IMR-90 (cell line): Measurements from ENCODE around the gene RNF144B. TPM values are rescaled to one million over a fixed set of nuclear protein-coding genes. Genes with fewer than 3 reads are reported as not detected.

Experiments
- ATAC-seq: fragments of 200-7000 bp; cut with Tn5 transposase; 2 replicates; pipeline ENCODE4 v1.9.1; 2020; ENCODE audit warnings: low read depth, mild to moderate bottlenecking, moderate library complexity
- BruUV-seq: library from RNA; stranded (reverse); fragments of 400-500 nt; replicated peaks from 2 replicates; lab custom pipeline; 2021; lab: Mats Ljungman, UMichigan
- CTCF ChIA-PET: fragments of 300-600 bp; formaldehyde crosslinking; extraction: SDS; loops from one replicate; lab custom pipeline; 2021; ENCODE audit warnings: antibody characterized with exemption; lab: Yijun Ruan, JAX
- POLR2A ChIA-PET: fragments of 300-600 bp; sonication (Branson Sonifier 250); formaldehyde crosslinking; loops from one replicate; lab custom pipeline; 2022; ENCODE audit warnings: antibody characterized with exemption; ENCODE audit not compliant: unreplicated experiment; lab: Charles Lee
- DNase-seq: peaks from one replicate; pipeline ENCODE4 v3.0.0; 2013
- H2AFZ ChIP-seq: replicated peaks from 2 replicates; pipeline ENCODE3; 2013; ENCODE audit warnings: low read length, mild to moderate bottlenecking; ENCODE audit not compliant: poor library complexity
- H2AK5ac ChIP-seq: 2 replicates; pipeline ENCODE4 v1.6.1; 2013; ENCODE audit warnings: low read depth, low read length, inconsistent platforms
- H2AK9ac ChIP-seq: replicated peaks from 2 replicates; pipeline ENCODE3; 2013; ENCODE audit warnings: mild to moderate bottlenecking, low read depth, low read length, moderate library complexity; ENCODE audit not compliant: poor library complexity
- H2BK120ac ChIP-seq: 2 replicates; pipeline ENCODE4 v1.6.1; 2013; ENCODE audit warnings: low read depth, low read length, inconsistent platforms
- H2BK15ac ChIP-seq: 3 replicates; pipeline ENCODE4 v1.6.1; 2013; ENCODE audit warnings: low read depth, low read length, inconsistent platforms
- H2BK20ac ChIP-seq: 2 replicates; pipeline ENCODE4 v1.6.1; 2013; ENCODE audit warnings: low read depth, mild to moderate bottlenecking, inconsistent platforms, low read length, moderate library complexity
- H2BK5ac ChIP-seq: 2 replicates; pipeline ENCODE4 v1.6.1; 2013; ENCODE audit warnings: mild to moderate bottlenecking, low read depth, low read length, inconsistent platforms; ENCODE audit not compliant: poor library complexity, severe bottlenecking
- H3K14ac ChIP-seq: replicated peaks from 2 replicates; pipeline ENCODE4 v1.6.1; 2013; ENCODE audit warnings: low read depth, low read length, inconsistent platforms
- H3K18ac ChIP-seq: 2 replicates; pipeline ENCODE4 v1.6.1; 2013; ENCODE audit warnings: low read depth, low read length, control low read depth
- H3K23ac ChIP-seq: 2 replicates; pipeline ENCODE4 v1.6.1; 2013; ENCODE audit warnings: low read depth, low read length, inconsistent platforms
- H3K27ac ChIP-seq: 2 replicates; pipeline ENCODE4 v1.5.1; 2013; ENCODE audit warnings: mild to moderate bottlenecking, control low read depth, low read length; ENCODE audit not compliant: insufficient read depth
- H3K27me3 ChIP-seq: 2 replicates; pipeline ENCODE4 v1.6.1; 2013; ENCODE audit warnings: low read length; ENCODE audit not compliant: control insufficient read depth, insufficient read depth
- H3K36me3 ChIP-seq: 2 replicates; pipeline ENCODE4 v1.6.1; 2013; ENCODE audit warnings: low read length, mixed read lengths; ENCODE audit not compliant: control insufficient read depth, insufficient read depth
- H3K4ac ChIP-seq: 2 replicates; pipeline ENCODE4 v1.6.1; 2013; ENCODE audit warnings: low read depth, low read length, inconsistent platforms
- H3K4me1 ChIP-seq: 2 replicates; pipeline ENCODE4 v1.6.1; 2013; ENCODE audit warnings: low read length, mixed read lengths; ENCODE audit not compliant: control insufficient read depth, insufficient read depth
- H3K4me2 ChIP-seq: 2 replicates; pipeline ENCODE4 v1.6.1; 2013; ENCODE audit warnings: low read depth, mild to moderate bottlenecking, control low read depth, low read length, moderate library complexity
- H3K4me3 ChIP-seq: 2 replicates; pipeline ENCODE4 v1.5.1; 2013; ENCODE audit warnings: low read depth, mild to moderate bottlenecking, control low read depth, low read length, moderate library complexity; ENCODE audit not compliant: insufficient read depth
- H3K56ac ChIP-seq: 2 replicates; pipeline ENCODE4 v1.6.1; 2013; ENCODE audit warnings: low read length, inconsistent platforms; ENCODE audit not compliant: insufficient read depth; ENCODE audit errors: extremely low read depth
- H3K79me1 ChIP-seq, 2 experiments: 2 replicates each; pipeline ENCODE4 v1.6.1; 2013; ENCODE audit warnings: low read length in 2 of 2, inconsistent platforms in 1 of 2, low read depth in 1 of 2
- H3K9ac ChIP-seq: 2 replicates; pipeline ENCODE4 v1.6.1; 2013; ENCODE audit warnings: low read depth, low read length, control low read depth
- H3K9me1 ChIP-seq: 2 replicates; pipeline ENCODE4 v1.6.1; 2013; ENCODE audit warnings: low read length, inconsistent platforms; ENCODE audit not compliant: insufficient read depth
- H3K9me3 ChIP-seq: 2 replicates; pipeline ENCODE4 v1.6.1; 2013; ENCODE audit warnings: low read length; ENCODE audit not compliant: control insufficient read depth, insufficient read depth
- H4K20me1 ChIP-seq: 2 replicates; pipeline ENCODE4 v1.6.1; 2013; ENCODE audit warnings: low read length, inconsistent platforms; ENCODE audit not compliant: insufficient read depth
- H4K5ac ChIP-seq: 2 replicates; pipeline ENCODE4 v1.6.1; 2013; ENCODE audit warnings: mild to moderate bottlenecking, low read depth, low read length, control low read depth
- H4K8ac ChIP-seq, 2 experiments: 2 replicates each; pipeline ENCODE4 v1.6.1; 2013; ENCODE audit warnings: low read depth in 2 of 2, low read length in 2 of 2, control low read depth in 1 of 2, inconsistent platforms in 1 of 2
- H4K91ac ChIP-seq: 2 replicates; pipeline ENCODE4 v1.6.1; 2013; ENCODE audit warnings: low read depth, low read length, inconsistent platforms; ENCODE audit not compliant: insufficient read depth
- CEBPB ChIP-seq: IDR thresholded peaks from 2 replicates; pipeline ENCODE4 v1.6.1; 2012; ENCODE audit warnings: low read depth, low read length, improper control_type of control experiment
- CHD1 ChIP-seq: IDR thresholded peaks from 2 replicates; pipeline ENCODE4 v1.6.1; 2012; ENCODE audit warnings: low read depth, low read length, improper control_type of control experiment
- FOS ChIP-seq: fragments of 150-350 bp; IDR thresholded peaks from 2 replicates; pipeline ENCODE4 v1.6.1; 2016; ENCODE audit warnings: low read depth, low read length
- MAFK ChIP-seq: IDR thresholded peaks from 2 replicates; pipeline ENCODE4 v1.6.1; 2012; ENCODE audit warnings: low read depth, low read length, improper control_type of control experiment
- MXI1 ChIP-seq: IDR thresholded peaks from 2 replicates; pipeline ENCODE4 v1.6.1; 2012; ENCODE audit warnings: low read depth, mild to moderate bottlenecking, low read length, moderate library complexity, borderline replicate concordance
- NFE2L2 ChIP-seq: fragments of 150-350 bp; IDR thresholded peaks from 2 replicates; pipeline ENCODE4 v1.6.1; 2016; ENCODE audit warnings: low read depth, mild to moderate bottlenecking, low read length
- RFX5 ChIP-seq: IDR thresholded peaks from 2 replicates; pipeline ENCODE4 v1.8.0; 2012; ENCODE audit warnings: low read depth, mild to moderate bottlenecking, low read length, moderate library complexity
- WGBS, 2 experiments: methylation state at CpG; one replicate each; pipeline versions ENCODE4 v1.1.5 to v1.1.7; 2013; ENCODE audit warnings: missing lambda C conversion rate in 2 of 2; ENCODE audit not compliant: insufficient read length in 1 of 2; ENCODE audit errors: extremely low coverage in 2 of 2; 5-methylcytosine and 5-hydroxymethylcytosine counted together
- dilution Hi-C: fragments of 300-500 bp; cut with HindIII; formaldehyde crosslinking; loops from one replicate; pipeline ENCODE4 v1.14.3; 2018; ENCODE audit warnings: low sequenced_read_pairs; ENCODE audit not compliant: unreplicated experiment
- in situ Hi-C: fragments of 300-500 bp; cut with MboI; formaldehyde crosslinking; loops from 3 replicates; pipeline ENCODE4 v1.14.3; 2019; ENCODE audit warnings: low sequenced_read_pairs, inconsistent platforms, mixed read lengths
- intact Hi-C: fragments of 100-400 bp; cut with micrococcal nuclease; formaldehyde crosslinking; loops from 2 replicates; pipeline ENCODE4 v1.10.0; 2022
- polyA plus RNA-seq, 3 experiments: library from polyadenylated mRNA; depleted of rRNA; stranded (reverse); fragments of >200 nt; gene quantifications; 2 replicates each; pipeline ENCODE4 v1.2.3, GENCODE V29; 2012; ENCODE audit warnings: low replicate concordance in 1 of 3
- total RNA-seq: library from RNA; depleted of rRNA; stranded (reverse); fragments of >200 nt; gene quantifications from 2 replicates; pipeline ENCODE4 v1.2.3, GENCODE V29; 2012
- TF ChIP-seq, protein P1 (sequence below): fragments of 150-350 bp; IDR thresholded peaks from 2 replicates; pipeline ENCODE4 v1.6.1; 2017; ENCODE audit warnings: mild to moderate bottlenecking, antibody characterized with exemption, low read length, low read depth

RNF144B gene
- total and polyA plus RNA-seq, 2 of the 4 experiments (the other 2 are of a cell fraction) = 0.44 to 2.7 TPM

GRCh38 chr6:18451756-18452155 lies 64.6 kb downstream of the RNF144B start:
- Histone ChIP-seq H2AK5ac (no peak overlapping the region), H3K18ac (no peak overlapping the region), H2AK9ac (no peak overlapping the region), H2AFZ (no peak overlapping the region), H4K8ac (no peak overlapping the region), H3K9ac (no peak overlapping the region), H3K4me3 (no peak overlapping the region), H3K23ac (no peak overlapping the region), H3K4me1 (no peaks in the 10 kb centered on the region; the same call in 1 of the 2 replicates), H3K27me3 (no peaks in the 10 kb centered on the region), H3K14ac (no peak overlapping the region), H3K79me1 (no peaks in the 10 kb centered on the region), H3K56ac (no peak overlapping the region), H3K9me3 (no peaks in the 10 kb centered on the region; the same call in 1 of the 2 replicates), H3K9me1 (no peaks in the 10 kb centered on the region), H2BK20ac (no peak overlapping the region), H3K36me3 (no peaks in the 10 kb centered on the region), H2BK5ac (no peak overlapping the region), H3K4me2 (no peak overlapping the region), H4K20me1 (no peaks in the 10 kb centered on the region), H2BK120ac (no peak overlapping the region), H2BK15ac (no peak overlapping the region), H3K4ac (no peak overlapping the region), H4K91ac (no peak overlapping the region), H3K27ac (no peak overlapping the region), H4K5ac (no peak overlapping the region)
- dilution Hi-C loops (no loop called here), intact Hi-C loops (no loop called here), in situ Hi-C loops (no loop called here)
- POLR2A ChIA-PET = no interaction called here
- DNase-seq (no peak), ATAC-seq (no peak)
- no peak for TF ChIP-seq MXI1
- TF ChIP-seq, protein P1, sequence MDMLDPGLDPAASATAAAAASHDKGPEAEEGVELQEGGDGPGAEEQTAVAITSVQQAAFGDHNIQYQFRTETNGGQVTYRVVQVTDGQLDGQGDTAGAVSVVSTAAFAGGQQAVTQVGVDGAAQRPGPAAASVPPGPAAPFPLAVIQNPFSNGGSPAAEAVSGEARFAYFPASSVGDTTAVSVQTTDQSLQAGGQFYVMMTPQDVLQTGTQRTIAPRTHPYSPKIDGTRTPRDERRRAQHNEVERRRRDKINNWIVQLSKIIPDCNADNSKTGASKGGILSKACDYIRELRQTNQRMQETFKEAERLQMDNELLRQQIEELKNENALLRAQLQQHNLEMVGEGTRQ = no peak
- TF ChIP-seq RFX5 = no peak
- TF ChIP-seq CEBPB = no peak
- TF ChIP-seq NFE2L2 = no peak
- no peak for TF ChIP-seq FOS
- TF ChIP-seq MAFK = no peak
- TF ChIP-seq CHD1 = no peak
- WGBS, 2 experiments = no CpG with 5 or more reads among the region's 2 CpGs
- no TSS peak for BruUV-seq
- CTCF ChIA-PET = no interaction called here
